AG04449 (cell line): ENCODE results near the gene FLT1.

Source experiments
- CTCF ChIA-PET: fragments of 350-600 bp; formaldehyde crosslinking; extraction: SDS; loops from one replicate; lab custom pipeline; 2021; ENCODE audit warnings: antibody characterized with exemption; lab: Yijun Ruan, JAX
- POLR2A ChIA-PET: fragments of 400-600, 350-600 bp; formaldehyde crosslinking; extraction: SDS; loops from one replicate; lab custom pipeline; 2020; ENCODE audit warnings: antibody characterized with exemption, inconsistent platforms; lab: Yijun Ruan, JAX
- DNase-seq: peaks from one replicate; pipeline ENCODE4 v3.0.0-alpha.2; 2010; ENCODE audit warnings: low read depth, low spot score
- H3K4me3 ChIP-seq: 2 replicates; pipeline ENCODE4 v1.5.1; 2011; ENCODE audit warnings: low read depth, mild to moderate bottlenecking, control low read depth, low read length
- CTCF ChIP-seq: IDR thresholded peaks from one replicate; pipeline ENCODE4 v1.5.1; 2011; ENCODE audit warnings: mild to moderate bottlenecking, moderate library complexity, low read length, control low read depth, inconsistent platforms; ENCODE audit not compliant: insufficient read depth; ENCODE audit errors: missing control alignments

The FLT1 gene

GRCh38 chr13:28432816-28433560, 61.9 kb downstream of the FLT1 start:
- no peak for TF ChIP-seq CTCF
- H3K4me3 ChIP-seq = no peak overlapping the region
- POLR2A ChIA-PET = no interaction called here
- CTCF ChIA-PET = no interaction called here
- DNase-seq = no peak

- ChIA-PET CTCF (no interaction called here), POLR2A (no interaction called here)
- H3K4me3 ChIP-seq = no peak overlapping the region
- no peak for DNase-seq
- no peak for TF ChIP-seq CTCF
Observed at GRCh38 chr13:28429685-28430290, 65.1 kb downstream of the FLT1 start.

GRCh38 chr13:28429096-28429495, 65.8 kb downstream of the FLT1 start:
- ChIA-PET CTCF (no interaction called here), POLR2A (no interaction called here)
- TF ChIP-seq CTCF = no peak
- no peak overlapping the region for H3K4me3 ChIP-seq
- no peak for DNase-seq

GRCh38 chr13:28426381-28426780, 68.5 kb downstream of the FLT1 start:
- CTCF ChIA-PET = no interaction called here
- H3K4me3 ChIP-seq = no peak overlapping the region
- POLR2A ChIA-PET = no interaction called here
- no peak for DNase-seq
- TF ChIP-seq CTCF = no peak

- ChIA-PET POLR2A (no interaction called here), CTCF (interaction anchor here (0.9 to 1.4 kb wide), 3 partner anchors 10 to 214 kb away, joined by 3 to 4 read pairs (median 3); no protein-coding TSS in a partner anchor)
- no peak for TF ChIP-seq CTCF
- DNase-seq = no peak
- H3K4me3 ChIP-seq = no peak overlapping the region
Observed at GRCh38 chr13:28425793-28426192, 69.1 kb downstream of the FLT1 start.

GRCh38 chr13:28424541-28424940, 70.4 kb downstream of the FLT1 start:
- DNase-seq = no peak
- H3K4me3 ChIP-seq = no peak overlapping the region
- POLR2A ChIA-PET = no interaction called here
- no peak for TF ChIP-seq CTCF
- CTCF ChIA-PET = interaction anchor here (1.4 kb wide), 1 partner anchor 215 kb away, joined by 3 read pairs; no protein-coding TSS in a partner anchor
